Colonic mucosa (tissue), 4 donors: ENCODE results near the gene NSG1. TPM values are rescaled to one million over a fixed set of nuclear protein-coding genes. Genes with fewer than 3 reads are reported as not detected.

ENCODE experiments used
- DNase-seq: peaks from one replicate; pipeline ENCODE4 v3.0.0-alpha.2; 2020
- H3K27ac ChIP-seq: fragments of 200-600 bp; one replicate; pipeline ENCODE4 v1.8.0; 2021
- H3K27me3 ChIP-seq: fragments of 200-600 bp; one replicate; pipeline ENCODE4 v1.8.0; 2021
- H3K36me3 ChIP-seq: fragments of 200-600 bp; one replicate; pipeline ENCODE4 v1.8.0; 2021
- H3K4me1 ChIP-seq: fragments of 200-600 bp; one replicate; pipeline ENCODE4 v1.8.0; 2021; ENCODE audit warnings: mild to moderate bottlenecking
- H3K4me3 ChIP-seq: fragments of 200-600 bp; one replicate; pipeline ENCODE4 v1.8.0; 2021
- H3K9ac ChIP-seq, 2 donors: one replicate each; pipeline ENCODE4 v1.7.0; 2013; ENCODE audit warnings: control low read depth in 2 of 2, low read depth in 2 of 2, low read length in 2 of 2
- H3K9me3 ChIP-seq: fragments of 200-600 bp; one replicate; pipeline ENCODE4 v1.8.0; 2021
- intact Hi-C: fragments of 100-400 bp; cut with DNase I; formaldehyde crosslinking; loops from one replicate; pipeline ENCODE4 v1.14.1; 2022
- total RNA-seq, 2 donors: library from RNA; stranded (reverse); fragmentation: NEBNext Ultra II Directional in 1 of 2; extraction: Animal tissue kit (Norgen Biotek cat#: 25700) in 1 of 2; gene quantifications; one replicate each; pipeline ENCODE4 v1.2.1, GENCODE V29; 2021
- TF ChIP-seq, protein P1 (sequence below): fragments of 200-600 bp; IDR thresholded peaks from one replicate; pipeline ENCODE4 v1.8.0; 2022; ENCODE audit warnings: antibody characterized with exemption, mild to moderate bottlenecking
- donor health status: healthy.
- donor health status: DM: no; HTN: no; CAD: no.
- donor health status: DM: no; HTN: no; CAD: no.

Gene NSG1
- total RNA-seq, 2 donors from 2014 or later: 2.4 to 5.9 TPM

DNA sequence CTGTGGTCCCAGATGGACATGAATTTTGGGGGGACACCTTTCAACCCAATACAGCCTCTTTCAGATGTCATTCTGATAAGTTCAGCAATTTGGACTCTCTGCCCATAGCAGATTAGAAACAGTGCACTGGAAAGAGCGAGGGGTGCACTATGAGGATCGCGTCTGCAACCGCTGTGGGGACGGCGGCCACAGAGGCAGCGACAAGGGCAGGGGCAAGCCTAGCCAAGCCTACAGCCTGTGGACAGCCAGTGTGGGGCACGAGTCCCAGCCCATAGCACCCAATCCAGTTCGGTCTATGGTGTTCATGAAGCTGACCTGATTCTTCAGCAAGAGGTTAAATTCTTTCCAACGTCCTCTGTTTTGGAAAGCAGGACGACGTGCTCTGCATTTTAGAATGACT is 9.7 kb upstream of the NSG1 start:
- no peak overlapping the region for H3K9ac ChIP-seq
- intact Hi-C loops: no loop called here
- no peak overlapping the region for H3K4me3 ChIP-seq
- TF ChIP-seq, protein P1, sequence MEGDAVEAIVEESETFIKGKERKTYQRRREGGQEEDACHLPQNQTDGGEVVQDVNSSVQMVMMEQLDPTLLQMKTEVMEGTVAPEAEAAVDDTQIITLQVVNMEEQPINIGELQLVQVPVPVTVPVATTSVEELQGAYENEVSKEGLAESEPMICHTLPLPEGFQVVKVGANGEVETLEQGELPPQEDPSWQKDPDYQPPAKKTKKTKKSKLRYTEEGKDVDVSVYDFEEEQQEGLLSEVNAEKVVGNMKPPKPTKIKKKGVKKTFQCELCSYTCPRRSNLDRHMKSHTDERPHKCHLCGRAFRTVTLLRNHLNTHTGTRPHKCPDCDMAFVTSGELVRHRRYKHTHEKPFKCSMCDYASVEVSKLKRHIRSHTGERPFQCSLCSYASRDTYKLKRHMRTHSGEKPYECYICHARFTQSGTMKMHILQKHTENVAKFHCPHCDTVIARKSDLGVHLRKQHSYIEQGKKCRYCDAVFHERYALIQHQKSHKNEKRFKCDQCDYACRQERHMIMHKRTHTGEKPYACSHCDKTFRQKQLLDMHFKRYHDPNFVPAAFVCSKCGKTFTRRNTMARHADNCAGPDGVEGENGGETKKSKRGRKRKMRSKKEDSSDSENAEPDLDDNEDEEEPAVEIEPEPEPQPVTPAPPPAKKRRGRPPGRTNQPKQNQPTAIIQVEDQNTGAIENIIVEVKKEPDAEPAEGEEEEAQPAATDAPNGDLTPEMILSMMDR: no peak
- no peaks in the 10 kb centered on the region for H3K27me3 ChIP-seq
- DNase-seq: no peak
- H3K9me3 ChIP-seq: no peaks in the 10 kb centered on the region
- H3K4me1 ChIP-seq: no peaks in the 10 kb centered on the region
- H3K27ac ChIP-seq: no peak overlapping the region
- H3K36me3 ChIP-seq: no peaks in the 10 kb centered on the region

GRCh38 chr4:4377732-4378460 is 9.0 kb upstream of the NSG1 start:
- Histone ChIP-seq H3K27me3 (no peaks in the 10 kb centered on the region), H3K36me3 (no peaks in the 10 kb centered on the region), H3K4me3 (no peak overlapping the region), H3K9ac (no peak overlapping the region), H3K9me3 (no peaks in the 10 kb centered on the region), H3K4me1 (no peaks in the 10 kb centered on the region), H3K27ac (no peak overlapping the region)
- TF ChIP-seq, protein P1: no peak
- intact Hi-C loops: no loop called here
- DNase-seq: no peak

DNA sequence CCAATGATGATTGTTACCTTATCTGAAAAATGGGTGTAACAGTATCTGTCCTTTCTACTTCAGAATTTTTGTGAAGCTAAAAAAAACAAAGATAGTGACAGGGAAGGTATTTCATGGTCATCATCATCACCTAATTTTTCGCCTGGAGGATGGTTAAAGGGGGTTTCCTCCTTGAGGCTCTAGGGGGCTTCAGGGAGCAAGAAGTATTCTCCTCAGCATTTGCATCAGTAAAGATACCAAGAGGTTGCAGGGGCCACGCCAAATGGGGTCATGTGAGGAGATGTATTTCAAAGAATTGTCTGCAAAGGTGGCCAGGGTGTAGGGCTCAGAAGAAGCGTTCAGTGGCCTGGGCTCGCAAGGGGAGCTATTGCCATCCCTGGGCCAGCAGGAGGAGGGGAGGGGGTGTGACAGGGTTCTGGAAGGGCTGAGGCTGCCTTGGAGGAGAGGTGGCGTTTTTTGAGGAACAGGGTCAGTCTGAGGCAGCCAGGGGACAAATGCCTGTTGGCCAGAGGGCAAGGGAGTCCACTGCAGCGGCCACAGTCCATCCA is 7.3 kb upstream of the NSG1 start:
- TF ChIP-seq, protein P1: no peak
- intact Hi-C loops: no loop called here
- H3K4me1 ChIP-seq: no peaks in the 10 kb centered on the region
- no peak overlapping the region for H3K4me3 ChIP-seq
- H3K36me3 ChIP-seq: no peaks in the 10 kb centered on the region
- H3K27ac ChIP-seq: no peak overlapping the region
- H3K9me3 ChIP-seq: no peaks in the 10 kb centered on the region
- DNase-seq: no peak
- no peaks in the 10 kb centered on the region for H3K27me3 ChIP-seq
- no peak overlapping the region for H3K9ac ChIP-seq

DNA sequence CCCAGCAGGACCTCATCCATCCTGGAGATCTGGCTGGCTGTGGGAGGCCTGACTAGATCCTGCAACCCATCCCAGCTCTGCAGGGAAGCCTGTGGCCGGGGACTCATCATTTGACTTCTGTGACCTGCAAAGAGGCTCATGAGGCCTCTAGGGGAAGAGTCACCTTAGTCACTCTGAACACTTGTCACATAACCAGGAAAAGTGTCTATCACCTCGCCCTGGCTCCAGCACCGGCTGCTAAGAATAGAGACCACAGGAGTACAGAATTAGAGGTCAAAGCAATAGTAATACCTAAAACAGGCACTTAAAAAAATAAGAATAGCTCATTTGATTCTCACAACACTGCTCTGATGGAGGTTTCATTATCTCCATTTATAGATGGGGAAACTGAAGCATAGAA is 3.8 kb upstream of the NSG1 start:
- H3K4me1 ChIP-seq: no peaks in the 10 kb centered on the region
- H3K9me3 ChIP-seq: no peaks in the 10 kb centered on the region
- no peaks in the 10 kb centered on the region for H3K36me3 ChIP-seq
- H3K9ac ChIP-seq: no peak overlapping the region
- intact Hi-C loops: no loop called here
- DNase-seq: no peak
- H3K27me3 ChIP-seq: peaks cover 29% of the 10 kb centered on the region
- H3K4me3 ChIP-seq: no peak overlapping the region
- TF ChIP-seq, protein P1: no peak
- H3K27ac ChIP-seq: no peak overlapping the region

DNA sequence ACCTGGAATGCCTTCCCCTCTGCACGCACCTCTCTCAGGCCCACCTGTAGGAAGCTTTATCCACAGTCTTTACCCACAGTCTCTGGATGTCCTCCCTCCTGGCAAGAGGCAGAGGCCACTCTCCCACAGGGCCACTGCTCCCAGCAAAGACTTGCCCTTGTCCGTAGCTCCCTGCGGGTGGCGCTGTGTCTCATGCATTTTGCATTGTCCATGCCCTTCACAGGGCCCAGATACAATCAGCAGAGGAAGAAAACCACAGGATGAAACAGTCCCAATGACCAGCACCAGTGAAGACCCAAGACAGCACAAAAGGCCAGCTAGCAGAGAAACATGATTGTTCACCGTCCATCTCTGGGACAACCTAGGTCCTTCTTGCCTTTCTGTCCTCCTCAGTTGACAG is 2.1 kb upstream of the NSG1 start:
- intact Hi-C loops: no loop called here
- Histone ChIP-seq H3K4me3 (no peak overlapping the region), H3K9me3 (no peaks in the 10 kb centered on the region), H3K4me1 (no peaks in the 10 kb centered on the region), H3K36me3 (no peaks in the 10 kb centered on the region), H3K9ac (no peak overlapping the region), H3K27ac (no peak overlapping the region), H3K27me3 (peaks cover 36% of the 10 kb centered on the region)
- TF ChIP-seq, protein P1: no peak
- no peak for DNase-seq
